Measurements from ENCODE around the gene TYROBP. TPM values are rescaled to one million over a fixed set of nuclear protein-coding genes. Genes with fewer than 3 reads are reported as not detected.
A peak's percentile ranks its signal among the peaks of the same experiment; 100 is the strongest.

Gene TYROBP
- total and polyA plus RNA-seq, 9 donors: 16.5 to 22.5 (median 18.7) TPM

- no peaks in the 10 kb centered on the region for H3K27me3 ChIP-seq (ENCODE audit: control insufficient read depth, insufficient read depth, low read length)
- H3K27ac ChIP-seq (ENCODE audit: low read length): no peak overlapping the region
- no peak for DNase-seq
- peaks cover 20% of the 10 kb centered on the region for H3K36me3 ChIP-seq (ENCODE audit: control insufficient read depth, insufficient read depth, low read length)
- H3K9me3 ChIP-seq (replicated peaks; ENCODE audit: control insufficient read depth, low read depth, low read length): no peaks in the 10 kb centered on the region
- 95% methylated on average over 2 of the region's 3 CpGs for WGBS (ENCODE audit: insufficient coverage)
- H3K4me1 ChIP-seq (ENCODE audit: control insufficient read depth, insufficient read depth, low read length): peaks cover 11% of the 10 kb centered on the region
- H3K4me3 ChIP-seq (ENCODE audit: low read length): no peak overlapping the region
Observed at GRCh38 chr19:35942235-35942634, 34.1 kb upstream of the TYROBP start.

DNA sequence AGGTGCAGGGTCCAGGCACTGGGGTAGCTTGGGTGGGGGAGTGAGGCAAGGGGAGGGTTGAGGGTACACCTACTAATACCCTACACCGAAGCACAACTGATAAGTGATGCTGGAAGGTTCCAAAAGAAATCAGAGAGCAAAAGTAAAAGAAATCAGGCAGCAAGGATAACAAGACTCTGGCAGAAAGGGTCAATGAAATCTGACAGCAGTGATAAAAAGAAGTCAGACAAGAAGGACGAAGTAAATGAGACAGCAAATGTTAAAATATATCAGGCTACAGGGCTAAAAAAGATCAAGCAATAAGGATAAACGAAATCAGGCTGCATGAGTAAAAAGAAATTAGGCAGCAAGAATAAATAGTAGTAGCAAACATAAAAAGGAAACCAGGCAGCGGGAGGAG, 32.7 kb upstream of the TYROBP start:
- Histone ChIP-seq H3K9me3 (replicated peaks; ENCODE audit: control insufficient read depth, low read depth, low read length) (no peaks in the 10 kb centered on the region), H3K27me3 (ENCODE audit: control insufficient read depth, insufficient read depth, low read length) (no peaks in the 10 kb centered on the region), H3K4me3 (ENCODE audit: low read length) (no peak overlapping the region), H3K4me1 (ENCODE audit: control insufficient read depth, insufficient read depth, low read length) (peaks cover 20% of the 10 kb centered on the region), H3K27ac (ENCODE audit: low read length) (no peak overlapping the region), H3K36me3 (ENCODE audit: control insufficient read depth, insufficient read depth, low read length) (peaks cover 20% of the 10 kb centered on the region)
- 83% methylated on average over 3 of the region's 4 CpGs for WGBS (ENCODE audit: insufficient coverage)
- DNase-seq: no peak

DNA sequence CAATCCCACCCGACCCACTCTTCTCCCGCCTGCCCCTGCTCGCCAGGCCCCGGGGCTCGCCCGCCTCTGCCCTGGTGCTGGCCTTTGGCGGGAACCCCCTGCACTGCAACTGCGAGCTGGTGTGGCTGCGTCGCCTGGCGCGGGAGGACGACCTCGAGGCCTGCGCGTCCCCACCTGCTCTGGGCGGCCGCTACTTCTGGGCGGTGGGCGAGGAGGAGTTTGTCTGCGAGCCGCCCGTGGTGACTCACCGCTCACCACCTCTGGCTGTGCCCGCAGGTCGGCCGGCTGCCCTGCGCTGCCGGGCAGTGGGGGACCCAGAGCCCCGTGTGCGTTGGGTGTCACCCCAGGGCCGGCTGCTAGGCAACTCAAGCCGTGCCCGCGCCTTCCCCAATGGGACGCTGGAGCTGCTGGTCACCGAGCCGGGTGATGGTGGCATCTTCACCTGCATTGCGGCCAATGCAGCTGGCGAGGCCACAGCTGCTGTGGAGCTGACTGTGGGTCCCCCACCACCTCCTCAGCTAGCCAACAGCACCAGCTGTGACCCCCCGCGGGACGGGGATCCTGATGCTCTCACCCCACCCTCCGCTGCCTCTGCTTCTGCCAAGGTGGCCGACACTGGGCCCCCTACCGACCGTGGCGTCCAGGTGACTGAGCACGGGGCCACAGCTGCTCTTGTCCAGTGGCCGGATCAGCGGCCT, 32.1 kb upstream of the TYROBP start:
- WGBS (ENCODE audit: insufficient coverage): 93% methylated on average over 49 of the region's 51 CpGs
- DNase-seq: no peak
- Histone ChIP-seq H3K36me3 (ENCODE audit: control insufficient read depth, insufficient read depth, low read length) (peaks cover 17% of the 10 kb centered on the region), H3K4me3 (ENCODE audit: low read length) (no peak overlapping the region), H3K9me3 (replicated peaks; ENCODE audit: control insufficient read depth, low read depth, low read length) (no peaks in the 10 kb centered on the region), H3K27me3 (ENCODE audit: control insufficient read depth, insufficient read depth, low read length) (no peaks in the 10 kb centered on the region), H3K27ac (ENCODE audit: low read length) (no peak overlapping the region), H3K4me1 (ENCODE audit: control insufficient read depth, insufficient read depth, low read length) (peaks cover 25% of the 10 kb centered on the region)

- Histone ChIP-seq H3K36me3 (ENCODE audit: control insufficient read depth, insufficient read depth, low read length) (peaks cover 17% of the 10 kb centered on the region), H3K27me3 (ENCODE audit: control insufficient read depth, insufficient read depth, low read length) (no peaks in the 10 kb centered on the region)
Observed at GRCh38 chr19:35939307-35940077, 31.4 kb upstream of the TYROBP start.

GRCh38 chr19:35938282-35939224, 30.5 kb upstream of the TYROBP start:
- Histone ChIP-seq H3K27me3 (ENCODE audit: control insufficient read depth, insufficient read depth, low read length) (no peaks in the 10 kb centered on the region), H3K4me3 (ENCODE audit: low read length) (no peak overlapping the region)
- 82% methylated on average over 11 of the region's 13 CpGs for WGBS (ENCODE audit: insufficient coverage)

More at GRCh38 chr19:35939307-35940077, 31.4 kb upstream of the TYROBP start:
- Histone ChIP-seq H3K9me3 (replicated peaks; ENCODE audit: control insufficient read depth, low read depth, low read length) (no peaks in the 10 kb centered on the region), H3K4me1 (ENCODE audit: control insufficient read depth, insufficient read depth, low read length) (peaks cover 25% of the 10 kb centered on the region), H3K27ac (ENCODE audit: low read length) (no peak overlapping the region), H3K4me3 (ENCODE audit: low read length) (no peak overlapping the region)
- WGBS (ENCODE audit: insufficient coverage): 92% methylated on average over 52 of the region's 55 CpGs
- DNase-seq: no peak

DNA sequence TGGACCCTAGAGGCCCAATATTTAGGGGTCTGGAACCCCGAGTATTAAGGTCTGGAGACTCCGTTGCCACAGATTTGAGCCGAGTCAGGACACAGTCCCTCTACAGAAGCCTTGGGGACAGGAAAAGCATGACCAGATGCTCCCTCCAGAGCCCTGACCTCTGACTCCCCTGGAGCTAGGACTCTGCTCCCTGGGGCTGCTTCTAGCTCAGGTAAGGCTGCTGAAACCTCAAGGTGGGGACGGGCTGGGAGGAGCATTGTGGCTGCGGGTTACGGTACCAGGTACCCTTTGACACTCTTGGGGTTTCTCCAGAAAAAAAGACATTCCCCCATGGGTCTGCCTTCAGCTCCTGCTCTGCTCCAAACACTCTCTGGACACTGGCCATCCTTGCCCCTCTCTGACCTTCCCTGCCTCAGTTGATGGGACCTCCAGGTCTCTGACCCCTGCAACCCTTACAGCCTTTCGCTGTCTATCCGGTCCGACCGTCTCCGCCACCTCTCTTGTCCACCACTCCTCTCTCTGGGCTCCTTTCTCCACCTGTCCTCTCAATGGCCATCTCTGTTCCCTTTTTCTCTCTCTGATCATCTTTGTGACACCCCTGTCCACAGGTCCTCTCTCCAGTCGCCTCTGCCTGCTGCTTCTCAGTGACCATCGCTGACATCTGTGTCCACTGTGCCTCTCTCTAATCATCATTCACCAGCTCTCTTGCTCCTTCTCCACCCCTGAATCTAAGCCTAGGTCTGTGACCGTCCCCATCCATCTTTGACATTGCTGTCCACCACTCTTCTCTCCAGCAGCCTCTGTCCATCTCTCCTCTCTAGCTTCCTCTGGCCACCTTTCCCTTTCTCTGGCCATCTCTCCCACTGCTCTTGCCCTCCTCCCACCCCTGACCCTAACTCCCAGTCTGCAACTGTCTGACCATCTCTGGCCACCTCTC, 29.5 kb upstream of the TYROBP start:
- H3K27me3 ChIP-seq (ENCODE audit: control insufficient read depth, insufficient read depth, low read length): no peaks in the 10 kb centered on the region
- H3K4me3 ChIP-seq (ENCODE audit: low read length): peak overlapping the region; percentile 8
- 53% methylated on average over 11 of the region's 14 CpGs for WGBS (ENCODE audit: insufficient coverage)
- H3K9me3 ChIP-seq (replicated peaks; ENCODE audit: control insufficient read depth, low read depth, low read length): no peaks in the 10 kb centered on the region
- H3K36me3 ChIP-seq (ENCODE audit: control insufficient read depth, insufficient read depth, low read length): peaks cover 17% of the 10 kb centered on the region
- peaks cover 25% of the 10 kb centered on the region for H3K4me1 ChIP-seq (ENCODE audit: control insufficient read depth, insufficient read depth, low read length)
- no peak for DNase-seq
- H3K27ac ChIP-seq (ENCODE audit: low read length): no peak overlapping the region

More at GRCh38 chr19:35938282-35939224, 30.5 kb upstream of the TYROBP start:
- H3K4me1 ChIP-seq (ENCODE audit: control insufficient read depth, insufficient read depth, low read length): peaks cover 25% of the 10 kb centered on the region
- no peak for DNase-seq
- H3K27ac ChIP-seq (ENCODE audit: low read length): no peak overlapping the region
- no peaks in the 10 kb centered on the region for H3K9me3 ChIP-seq (replicated peaks; ENCODE audit: control insufficient read depth, low read depth, low read length)
- peaks cover 17% of the 10 kb centered on the region for H3K36me3 ChIP-seq (ENCODE audit: control insufficient read depth, insufficient read depth, low read length)

- H3K27me3 ChIP-seq (ENCODE audit: control insufficient read depth, insufficient read depth, low read length): no peaks in the 10 kb centered on the region
- no peaks in the 10 kb centered on the region for H3K9me3 ChIP-seq (replicated peaks; ENCODE audit: control insufficient read depth, low read depth, low read length)
- peak overlapping the region; percentile 67 for H3K27ac ChIP-seq (ENCODE audit: low read length)
- peaks cover 29% of the 10 kb centered on the region for H3K4me1 ChIP-seq (ENCODE audit: control insufficient read depth, insufficient read depth, low read length)
- WGBS (ENCODE audit: insufficient coverage): 23% methylated on average over 11 of the region's 11 CpGs
- DNase-seq: no peak
- H3K4me3 ChIP-seq (ENCODE audit: low read length): peak overlapping the region; percentile 47
- peaks cover 11% of the 10 kb centered on the region for H3K36me3 ChIP-seq (ENCODE audit: control insufficient read depth, insufficient read depth, low read length)
Observed at GRCh38 chr19:35936738-35937268, 28.7 kb upstream of the TYROBP start.

DNA sequence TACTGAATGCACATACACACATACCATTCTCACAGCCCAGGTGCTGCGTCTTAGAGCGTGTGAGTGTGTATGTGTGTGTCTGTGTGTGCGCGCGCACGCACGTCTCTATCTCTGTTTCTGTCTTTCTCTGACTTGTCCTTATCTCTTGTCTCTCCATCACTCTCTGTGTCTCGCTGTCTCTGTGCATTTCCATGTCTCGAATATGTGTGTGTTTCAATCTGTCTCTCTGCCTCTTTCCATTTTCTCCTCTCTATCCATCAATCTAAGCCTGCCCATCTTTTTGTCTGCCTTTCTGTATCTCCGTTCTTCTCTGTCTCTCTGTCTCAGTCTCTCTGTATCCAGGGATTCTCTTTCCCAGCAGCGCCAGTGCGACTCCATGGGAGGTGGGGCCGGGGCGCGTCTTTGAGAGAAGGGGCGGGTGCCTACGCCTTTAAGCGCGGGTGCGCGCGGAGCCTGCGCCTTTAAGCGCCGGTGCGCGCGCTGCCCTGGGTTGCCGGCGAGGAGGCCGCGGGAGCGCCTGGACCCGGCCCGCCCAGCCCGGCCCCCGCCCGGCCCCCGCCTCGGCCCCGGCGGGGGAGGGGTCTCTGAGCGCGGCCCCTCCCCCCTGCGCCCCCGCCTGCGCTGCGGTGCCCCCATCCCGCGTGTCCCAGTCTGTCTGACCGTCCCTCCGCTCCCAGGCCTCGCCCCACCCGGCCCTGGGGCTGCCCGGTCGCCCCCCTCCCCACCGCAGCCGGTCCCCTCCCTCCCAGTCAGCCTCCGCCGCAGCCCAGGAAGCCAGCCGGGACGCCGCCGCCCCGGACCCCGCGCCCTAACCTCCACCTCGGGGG, 28.0 kb upstream of the TYROBP start, which contains the start of gene LRFN3:
TSS of gene LRFN3 (plus strand) at position 464 of the 827 bp plus-strand sequence. CDS start 3,052 bp downstream, outside the sequence.
- no peaks in the 10 kb centered on the region for H3K9me3 ChIP-seq (replicated peaks; ENCODE audit: control insufficient read depth, low read depth, low read length)
- H3K4me1 ChIP-seq (ENCODE audit: control insufficient read depth, insufficient read depth, low read length): peaks cover 32% of the 10 kb centered on the region
- peak within 1 kb of the TSS; percentile 67 for H3K27ac ChIP-seq (ENCODE audit: low read length)
- H3K36me3 ChIP-seq (ENCODE audit: control insufficient read depth, insufficient read depth, low read length): peaks cover 11% of the 10 kb centered on the region
- no peaks in the 10 kb centered on the region for H3K27me3 ChIP-seq (ENCODE audit: control insufficient read depth, insufficient read depth, low read length)
- peak; percentile 89 for DNase-seq
- WGBS (ENCODE audit: insufficient coverage): 3% methylated on average over 41 of the region's 68 CpGs
- H3K4me3 ChIP-seq (ENCODE audit: low read length): peak within 1 kb of the TSS; percentile 71
